Body of pancreas (tissue), 4 donors: Measurements from ENCODE around the gene BANF2. TPM values are rescaled to one million over a fixed set of nuclear protein-coding genes. Genes with fewer than 3 reads are reported as not detected.

Source experiments
- ATAC-seq: fragments of 150-250 bp; one replicate; pipeline ENCODE4 v1.9.1; 2016
- DNase-seq, 4 donors: peaks; one replicate each; pipeline ENCODE4 v3.0.0-alpha.2; 2019
- H3K27ac ChIP-seq, 4 donors: fragments of 200-600 bp; sonication (generic); 1 replicate in 3 of 4; 2 replicates in 1 of 4; pipeline versions ENCODE4 v1.5.1 to v1.6.1; 2016 to 2019; ENCODE audit warnings: mild to moderate bottlenecking in 1 of 4, mixed read lengths in 1 of 4, moderate library complexity in 1 of 4
- H3K27me3 ChIP-seq, 2 donors: fragments of 200-600 bp; sonication (generic); one replicate each; pipeline ENCODE4 v1.6.0; 2016; ENCODE audit warnings: mild to moderate bottlenecking in 1 of 2
- H3K36me3 ChIP-seq, 2 donors: fragments of 200-600 bp; sonication (generic); replicated peaks in 1 of 2; 2 replicates each; pipeline ENCODE4 v1.5.1; 2016; ENCODE audit warnings: low read depth in 2 of 2; ENCODE audit not compliant: insufficient read depth in 1 of 2
- H3K4me1 ChIP-seq: fragments of 200-600 bp; sonication (generic); one replicate; pipeline ENCODE4 v1.6.0; 2016
- H3K4me3 ChIP-seq, 2 donors: fragments of 200-600 bp; sonication (generic); 1 replicate in 1 of 2; 2 replicates in 1 of 2; pipeline ENCODE4 v1.5.1; 2016 to 2019
- H3K9me3 ChIP-seq, 3 donors: fragments of 200-600 bp; sonication (generic); 1 replicate in 2 of 3; 2 replicates in 1 of 3; pipeline ENCODE4 v1.5.1; 2016
- POLR2A ChIP-seq, 3 donors: fragments of 450-650 bp; IDR thresholded peaks; one replicate each; pipeline ENCODE4 v1.6.1; 2016; ENCODE audit warnings: antibody characterized with exemption in 3 of 3, mild to moderate bottlenecking in 2 of 3
- WGBS, 2 donors: methylation state at CpG; one replicate each; pipeline ENCODE4 v1.1.5; 2017; 5-methylcytosine and 5-hydroxymethylcytosine counted together
- intact Hi-C: fragments of 100-400 bp; cut with DNase I; formaldehyde crosslinking; loops from one replicate; pipeline ENCODE4 v1.15.1; 2023
- total RNA-seq, 2 donors: library from RNA; depleted of rRNA; stranded (reverse); fragments of >200 nt; gene quantifications; one replicate each; pipeline ENCODE4 v1.1.0, GENCODE V29; 2016
- TF ChIP-seq, protein P1 (sequence below), 7 experiments: fragments of 450-650 bp in 4 of 7; fragments of 200-600 bp in 3 of 7; sonication (generic) in 3 of 7; IDR thresholded peaks; one replicate each; pipeline ENCODE4 v1.5.1; 2016 to 2019; ENCODE audit warnings: antibody characterized with exemption in 7 of 7

The BANF2 gene
- total RNA-seq, 2 donors from 2014 or later = 4.0 TPM; not detected in 1

DNA sequence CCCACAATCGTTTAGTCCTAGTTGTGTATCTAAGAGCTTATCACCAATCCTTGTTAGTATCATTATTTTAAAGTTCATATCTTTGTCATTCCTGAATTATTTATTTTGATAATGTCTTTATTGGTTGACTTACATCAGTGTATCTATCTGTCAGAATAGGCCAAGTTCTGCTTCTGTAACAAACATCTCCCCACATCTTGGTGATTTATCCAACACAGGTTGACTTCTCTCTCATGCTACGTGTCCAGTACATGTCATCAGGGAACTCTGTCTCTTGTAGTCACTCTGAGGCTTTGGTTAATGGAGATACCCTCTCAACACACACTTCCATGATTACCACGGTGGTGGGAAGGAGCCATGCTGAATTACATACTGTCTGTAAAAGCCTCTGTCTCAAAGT is 38.4 kb downstream of the BANF2 start:
- Histone ChIP-seq H3K9me3 (no peaks in the 10 kb centered on the region), H3K27me3 (no peaks in the 10 kb centered on the region), H3K4me1 (peaks cover 35% of the 10 kb centered on the region), H3K4me3 (no peak overlapping the region), H3K36me3 (no peaks in the 10 kb centered on the region), H3K27ac (no peak overlapping the region)
- intact Hi-C loops = no loop called here
- DNase-seq (no peak), ATAC-seq (no peak)
- 63 to 65% methylated on average over 3 of the region's 3 CpGs for WGBS, 2 donors
- TF ChIP-seq POLR2A (IDR thresholded peaks at IDR 0.05) = no peak
- TF ChIP-seq, protein P1, sequence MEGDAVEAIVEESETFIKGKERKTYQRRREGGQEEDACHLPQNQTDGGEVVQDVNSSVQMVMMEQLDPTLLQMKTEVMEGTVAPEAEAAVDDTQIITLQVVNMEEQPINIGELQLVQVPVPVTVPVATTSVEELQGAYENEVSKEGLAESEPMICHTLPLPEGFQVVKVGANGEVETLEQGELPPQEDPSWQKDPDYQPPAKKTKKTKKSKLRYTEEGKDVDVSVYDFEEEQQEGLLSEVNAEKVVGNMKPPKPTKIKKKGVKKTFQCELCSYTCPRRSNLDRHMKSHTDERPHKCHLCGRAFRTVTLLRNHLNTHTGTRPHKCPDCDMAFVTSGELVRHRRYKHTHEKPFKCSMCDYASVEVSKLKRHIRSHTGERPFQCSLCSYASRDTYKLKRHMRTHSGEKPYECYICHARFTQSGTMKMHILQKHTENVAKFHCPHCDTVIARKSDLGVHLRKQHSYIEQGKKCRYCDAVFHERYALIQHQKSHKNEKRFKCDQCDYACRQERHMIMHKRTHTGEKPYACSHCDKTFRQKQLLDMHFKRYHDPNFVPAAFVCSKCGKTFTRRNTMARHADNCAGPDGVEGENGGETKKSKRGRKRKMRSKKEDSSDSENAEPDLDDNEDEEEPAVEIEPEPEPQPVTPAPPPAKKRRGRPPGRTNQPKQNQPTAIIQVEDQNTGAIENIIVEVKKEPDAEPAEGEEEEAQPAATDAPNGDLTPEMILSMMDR (IDR thresholded peaks at IDR 0.05) = no peak

- Histone ChIP-seq H3K36me3 (no peaks in the 10 kb centered on the region), H3K4me1 (peaks cover 12% of the 10 kb centered on the region), H3K9me3 (no peaks in the 10 kb centered on the region), H3K27me3 (no peaks in the 10 kb centered on the region), H3K4me3 (no peak overlapping the region), H3K27ac (peak overlapping the region in 1 of 4 donors; percentile 6)
- 89 to 97% methylated on average over 5 of the region's 5 CpGs for WGBS, 2 donors
- ATAC-seq (no peak), DNase-seq (no peak)
- intact Hi-C loops = no loop called here
- TF ChIP-seq, protein P1 (IDR thresholded peaks at IDR 0.05) = no peak
- no peak for TF ChIP-seq POLR2A (IDR thresholded peaks at IDR 0.05)
Measured at GRCh38 chr20:17741220-17741619, 41.5 kb downstream of the BANF2 start.

GRCh38 chr20:17742731-17743130 is 43.0 kb downstream of the BANF2 start:
- H3K4me1 ChIP-seq = peaks cover 27% of the 10 kb centered on the region
- DNase-seq = no peak
- H3K27ac ChIP-seq = no peak overlapping the region
- H3K27me3 ChIP-seq = no peaks in the 10 kb centered on the region
- no peaks in the 10 kb centered on the region for H3K36me3 ChIP-seq
- H3K9me3 ChIP-seq = no peaks in the 10 kb centered on the region
- TF ChIP-seq, protein P1 (IDR thresholded peaks at IDR 0.05) = no peak
- TF ChIP-seq POLR2A (IDR thresholded peaks at IDR 0.05) = no peak
- intact Hi-C loops = no loop called here
- no peak overlapping the region for H3K4me3 ChIP-seq
- no peak for ATAC-seq
- WGBS, 2 donors = 55 to 61% methylated on average over 4 of the region's 4 CpGs

GRCh38 chr20:17743677-17744076 is 43.9 kb downstream of the BANF2 start:
- Histone ChIP-seq H3K9me3 (no peaks in the 10 kb centered on the region), H3K4me1 (peaks cover 28% of the 10 kb centered on the region), H3K27me3 (no peaks in the 10 kb centered on the region), H3K27ac (no peak overlapping the region), H3K4me3 (no peak overlapping the region), H3K36me3 (no peaks in the 10 kb centered on the region)
- WGBS, 2 donors = 93% methylated on average over 6 of the region's 6 CpGs
- ATAC-seq (no peak), DNase-seq (no peak)
- TF ChIP-seq, protein P1 (IDR thresholded peaks at IDR 0.05) = no peak
- TF ChIP-seq POLR2A (IDR thresholded peaks at IDR 0.05) = no peak
- intact Hi-C loops = no loop called here

DNA sequence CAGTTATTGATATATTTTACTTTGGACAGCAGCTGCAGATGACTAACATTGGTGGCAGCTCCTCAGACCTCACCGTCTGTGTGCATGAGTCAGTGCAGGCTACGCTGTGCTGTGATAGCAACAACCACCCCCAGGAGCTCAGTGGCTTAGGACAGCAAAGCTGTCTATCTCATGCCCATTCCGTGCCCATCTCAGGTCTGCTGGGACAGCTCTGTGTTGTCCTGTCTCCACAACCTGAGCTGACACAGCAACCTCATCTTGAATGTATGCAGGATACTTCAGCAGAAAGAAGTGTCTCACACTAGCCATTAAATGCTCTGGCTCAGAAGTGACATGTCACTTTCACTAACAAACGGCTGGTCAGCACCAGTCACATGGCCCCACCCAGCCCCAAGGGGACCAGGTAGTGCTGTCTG is 47.7 kb downstream of the BANF2 start:
- TF ChIP-seq, protein P1 (IDR thresholded peaks at IDR 0.05) = peak in 2 of 7 experiments; percentile 6 to 11
- TF ChIP-seq POLR2A (IDR thresholded peaks at IDR 0.05) = no peak
- ATAC-seq (peak; percentile 78), DNase-seq (peak; percentile 49 to 83 (median 62))
- intact Hi-C loops = no loop called here
- WGBS, 2 donors = 12 to 60% methylated on average over 3 to 4 of the region's 4 CpGs
- Histone ChIP-seq H3K27me3 (no peaks in the 10 kb centered on the region), H3K9me3 (no peaks in the 10 kb centered on the region), H3K27ac (peak overlapping the region in 3 of 4 donors; percentile 21 to 48 (median 32)), H3K4me1 (peaks cover 31% of the 10 kb centered on the region), H3K36me3 (no peaks in the 10 kb centered on the region), H3K4me3 (no peak overlapping the region)
